Activated CD8-positive, alpha-beta memory T cell treated with anti-CD3 and anti-CD28 coated beads for 4 hours (primary cell): ENCODE measurements around the gene SGCB.
"Not testable (repeated sequence)": the region's sequence is repeated elsewhere in the genome, so short reads cannot be mapped to it uniquely, and the experiment has no call there.

ENCODE experiments used
- DNase-seq, 2 donors: peaks; one replicate each; pipeline ENCODE4 v3.0.0-alpha.2; 2020; ENCODE audit warnings: low read depth in 2 of 2

SGCB gene

GRCh38 chr4:52038103-52038912, at the start of gene SGCB:
Gene SGCB, minus strand, starts transcription at chr4:52038299. Its CDS starts 40 bp downstream, at chr4:52038259.
- peak; percentile 39 to 46 for DNase-seq

- not testable (repeated sequence) for DNase-seq
Observed at GRCh38 chr4:52086425-52086824, 48.3 kb upstream of the SGCB start.

- no peak for DNase-seq
Observed at GRCh38 chr4:52081216-52081615, 43.1 kb upstream of the SGCB start.

GRCh38 chr4:52079659-52080058, 41.6 kb upstream of the SGCB start:
- DNase-seq: no peak

- DNase-seq: no peak
Observed at GRCh38 chr4:52076731-52077130, 38.6 kb upstream of the SGCB start.

GRCh38 chr4:52071791-52072546, 33.9 kb upstream of the SGCB start:
- no peak for DNase-seq

- no peak for DNase-seq
Observed at GRCh38 chr4:52069571-52069970, 31.5 kb upstream of the SGCB start.

GRCh38 chr4:52059372-52059771, 21.3 kb upstream of the SGCB start:
- DNase-seq: no peak

- DNase-seq: no peak
Observed at GRCh38 chr4:52058275-52058674, 20.2 kb upstream of the SGCB start.

- DNase-seq: no peak
Observed at GRCh38 chr4:52057196-52057595, 19.1 kb upstream of the SGCB start.

- DNase-seq: no peak
Observed at GRCh38 chr4:52054254-52054653, 16.2 kb upstream of the SGCB start.

- no peak for DNase-seq
Observed at GRCh38 chr4:52052475-52052780, 14.3 kb upstream of the SGCB start.

- no peak for DNase-seq
Observed at GRCh38 chr4:52051615-52052474, 13.7 kb upstream of the SGCB start.

- DNase-seq: no peak
Observed at GRCh38 chr4:52051213-52051614, 13.1 kb upstream of the SGCB start, which contains the start of gene SPATA18. Gene SPATA18, plus strand, starts transcription at chr4:52051304. Its CDS starts 401 bp downstream, at chr4:52051705.

GRCh38 chr4:52049266-52049665, 11.2 kb upstream of the SGCB start:
- no peak for DNase-seq

- no peak for DNase-seq
Observed at GRCh38 chr4:52045028-52045427, 6.9 kb upstream of the SGCB start.

- DNase-seq: no peak
Observed at GRCh38 chr4:52037689-52038102, 403 bp downstream of the SGCB start.

- DNase-seq: no peak
Observed at GRCh38 chr4:52036886-52037530, 1.1 kb downstream of the SGCB start.

GRCh38 chr4:52035190-52035589, 2.9 kb downstream of the SGCB start:
- no peak for DNase-seq

- no peak for DNase-seq
Observed at GRCh38 chr4:52032005-52032404, 6.1 kb downstream of the SGCB start.

- no peak for DNase-seq
Observed at GRCh38 chr4:52028970-52029369, 9.1 kb downstream of the SGCB start.
